Measurements from ENCODE around the gene SCO2. TPM values are rescaled to one million over a fixed set of nuclear protein-coding genes. Genes with fewer than 3 reads are reported as not detected.
"Not testable (repeated sequence)": the region's sequence is repeated elsewhere in the genome, so short reads cannot be mapped to it uniquely, and the experiment has no call there.

The SCO2 gene
- total RNA-seq, 3 donors from 2014 or later (not counting 1 experiment from before 2014, with no cell fraction given), result 2.8 to 13.5 (median 8.4) TPM

- Mint-ChIP-seq H3K27ac (no peak overlapping the region), H3K4me3 (no peak overlapping the region), H3K9me3 (no peaks in the 10 kb centered on the region), H3K27me3 (ENCODE audit: low read depth in 2 of 2) (no peaks in the 10 kb centered on the region), H3K36me3 (no peaks in the 10 kb centered on the region), H3K4me1 (peaks cover 12 to 13% of the 10 kb centered on the region in 2 donors)
- H3K27me3 ChIP-seq (ENCODE audit: control insufficient read depth, insufficient read depth, low read length), result no peaks in the 10 kb centered on the region
- over 99% methylated on average over 12 of the region's 13 CpGs for WGBS (ENCODE audit: insufficient coverage)
- peaks cover 54% of the 10 kb centered on the region for H3K36me3 ChIP-seq (ENCODE audit: control insufficient read depth, insufficient read depth, low read length)
- ATAC-seq, result no peak
- intact Hi-C loops (cut with micrococcal nuclease), result no loop called here
- no peak overlapping the region for H3K27ac ChIP-seq (ENCODE audit: low read length)
- DNase-seq, result no peak
- H3K4me1 ChIP-seq (ENCODE audit: control insufficient read depth, insufficient read depth, low read length), result peaks cover 12% of the 10 kb centered on the region
- H3K9me3 ChIP-seq (ENCODE audit: control insufficient read depth, insufficient read depth, low read length), result no peaks in the 10 kb centered on the region
- TF ChIP-seq, protein P1, sequence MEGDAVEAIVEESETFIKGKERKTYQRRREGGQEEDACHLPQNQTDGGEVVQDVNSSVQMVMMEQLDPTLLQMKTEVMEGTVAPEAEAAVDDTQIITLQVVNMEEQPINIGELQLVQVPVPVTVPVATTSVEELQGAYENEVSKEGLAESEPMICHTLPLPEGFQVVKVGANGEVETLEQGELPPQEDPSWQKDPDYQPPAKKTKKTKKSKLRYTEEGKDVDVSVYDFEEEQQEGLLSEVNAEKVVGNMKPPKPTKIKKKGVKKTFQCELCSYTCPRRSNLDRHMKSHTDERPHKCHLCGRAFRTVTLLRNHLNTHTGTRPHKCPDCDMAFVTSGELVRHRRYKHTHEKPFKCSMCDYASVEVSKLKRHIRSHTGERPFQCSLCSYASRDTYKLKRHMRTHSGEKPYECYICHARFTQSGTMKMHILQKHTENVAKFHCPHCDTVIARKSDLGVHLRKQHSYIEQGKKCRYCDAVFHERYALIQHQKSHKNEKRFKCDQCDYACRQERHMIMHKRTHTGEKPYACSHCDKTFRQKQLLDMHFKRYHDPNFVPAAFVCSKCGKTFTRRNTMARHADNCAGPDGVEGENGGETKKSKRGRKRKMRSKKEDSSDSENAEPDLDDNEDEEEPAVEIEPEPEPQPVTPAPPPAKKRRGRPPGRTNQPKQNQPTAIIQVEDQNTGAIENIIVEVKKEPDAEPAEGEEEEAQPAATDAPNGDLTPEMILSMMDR (IDR thresholded peaks at IDR 0.05), result no peak
- no peak overlapping the region for H3K4me3 ChIP-seq (ENCODE audit: low read length)
These were observed 4.5 kb downstream of the SCO2 start for GRCh38 chr22:50520826-50521453.

DNA sequence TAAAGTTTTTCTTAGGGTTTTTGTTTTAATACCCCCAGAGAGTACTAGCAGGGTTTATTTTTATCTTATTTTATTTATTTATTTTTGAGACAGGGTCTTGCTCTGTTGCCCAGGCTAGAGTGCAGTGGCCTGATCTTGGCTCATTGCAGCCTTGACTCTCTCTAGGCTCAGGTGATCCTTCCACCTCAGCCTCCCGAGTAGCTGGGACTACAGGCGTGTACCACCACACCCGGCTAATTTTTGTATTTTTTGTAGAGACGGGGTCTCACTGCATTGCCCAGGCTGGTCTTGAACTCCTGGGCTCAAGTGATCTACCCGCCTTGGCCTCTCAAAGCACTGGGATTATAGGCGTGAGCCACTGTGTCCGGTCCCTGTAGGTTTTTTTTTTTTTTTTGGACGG lies 5.2 kb downstream of the SCO2 start:
- H3K27me3 ChIP-seq (ENCODE audit: control insufficient read depth, insufficient read depth, low read length); DNase-seq; ATAC-seq; H3K4me3 ChIP-seq (ENCODE audit: low read length); H3K9me3 ChIP-seq (ENCODE audit: control insufficient read depth, insufficient read depth, low read length); H3K9me3 Mint-ChIP-seq; H3K27ac Mint-ChIP-seq; H3K36me3 Mint-ChIP-seq; H3K27ac ChIP-seq (ENCODE audit: low read length); H3K27me3 Mint-ChIP-seq (ENCODE audit: low read depth in 2 of 2); H3K4me3 Mint-ChIP-seq; intact Hi-C loops (cut with micrococcal nuclease): not testable (repeated sequence)
- WGBS (ENCODE audit: insufficient coverage), result 97% methylated on average over 8 of the region's 8 CpGs
- H3K4me1 ChIP-seq (ENCODE audit: control insufficient read depth, insufficient read depth, low read length), result peaks cover 12% of the 10 kb centered on the region
- peaks cover 15 to 17% of the 10 kb centered on the region in 2 donors for H3K4me1 Mint-ChIP-seq
- peaks cover 54% of the 10 kb centered on the region for H3K36me3 ChIP-seq (ENCODE audit: control insufficient read depth, insufficient read depth, low read length)

DNA sequence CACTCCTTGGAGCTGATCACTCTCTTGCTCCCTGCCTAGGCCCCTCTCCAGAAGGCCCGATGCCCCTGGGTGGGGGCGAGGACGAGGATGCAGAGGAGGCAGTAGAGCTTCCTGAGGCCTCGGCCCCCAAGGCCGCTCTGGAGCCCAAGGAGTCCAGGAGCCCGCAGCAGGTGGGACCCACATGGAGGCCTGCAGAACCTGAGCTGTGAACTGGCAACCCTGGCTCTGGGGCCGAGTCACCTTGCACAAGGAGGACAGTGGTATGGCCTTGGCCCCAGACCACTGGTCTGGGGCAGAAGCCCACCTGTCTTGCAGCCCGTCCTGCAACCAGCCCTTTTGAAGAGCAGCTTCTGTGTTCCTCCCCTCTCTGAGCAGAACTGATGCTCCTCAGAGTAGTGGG lies 6.2 kb downstream of the SCO2 start:
- no peaks in the 10 kb centered on the region for H3K9me3 Mint-ChIP-seq
- Histone ChIP-seq H3K27me3 (ENCODE audit: control insufficient read depth, insufficient read depth, low read length) (no peaks in the 10 kb centered on the region), H3K9me3 (ENCODE audit: control insufficient read depth, insufficient read depth, low read length) (no peaks in the 10 kb centered on the region), H3K27ac (ENCODE audit: low read length) (no peak overlapping the region), H3K4me1 (ENCODE audit: control insufficient read depth, insufficient read depth, low read length) (peaks cover 2% of the 10 kb centered on the region), H3K36me3 (ENCODE audit: control insufficient read depth, insufficient read depth, low read length) (peaks cover 54% of the 10 kb centered on the region), H3K4me3 (ENCODE audit: low read length) (no peak overlapping the region)
- no peaks in the 10 kb centered on the region for H3K27me3 Mint-ChIP-seq (ENCODE audit: low read depth in 2 of 2)
- peaks cover 9 to 15% of the 10 kb centered on the region in 2 donors for H3K4me1 Mint-ChIP-seq
- intact Hi-C loops (cut with micrococcal nuclease), result no loop called here
- no peaks in the 10 kb centered on the region for H3K36me3 Mint-ChIP-seq
- DNase-seq (no peak), ATAC-seq (no peak)
- H3K27ac Mint-ChIP-seq, result no peak overlapping the region
- WGBS (ENCODE audit: insufficient coverage), result 98% methylated on average over 8 of the region's 8 CpGs
- TF ChIP-seq, protein P1 (IDR thresholded peaks at IDR 0.05), result no peak
- H3K4me3 Mint-ChIP-seq, result no peak overlapping the region

DNA sequence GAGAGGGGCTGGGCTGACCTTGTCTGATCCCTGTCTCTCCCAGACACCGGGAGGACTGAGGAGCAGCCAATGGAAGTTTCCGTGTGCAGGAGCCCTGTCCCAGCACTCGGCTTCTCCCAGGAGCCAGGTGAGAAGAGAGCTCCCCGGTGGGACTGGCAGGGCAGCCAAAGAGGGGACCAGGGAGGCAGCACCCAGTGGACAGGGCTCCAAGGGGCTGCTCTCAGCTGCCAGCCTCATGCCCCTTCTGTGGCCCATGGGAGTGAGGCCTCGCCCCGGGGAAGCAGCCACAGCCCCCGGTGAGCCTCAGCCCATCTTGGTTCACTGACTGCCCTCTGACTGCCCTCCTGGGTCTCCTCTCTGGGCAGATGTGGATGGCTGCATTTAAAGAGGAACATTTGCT lies 6.8 kb downstream of the SCO2 start:
- DNase-seq, result no peak
- Histone ChIP-seq H3K27me3 (ENCODE audit: control insufficient read depth, insufficient read depth, low read length) (no peaks in the 10 kb centered on the region), H3K36me3 (ENCODE audit: control insufficient read depth, insufficient read depth, low read length) (peaks cover 53% of the 10 kb centered on the region), H3K9me3 (ENCODE audit: control insufficient read depth, insufficient read depth, low read length) (no peaks in the 10 kb centered on the region), H3K4me3 (ENCODE audit: low read length) (no peak overlapping the region), H3K4me1 (ENCODE audit: control insufficient read depth, insufficient read depth, low read length) (no peaks in the 10 kb centered on the region), H3K27ac (ENCODE audit: low read length) (no peak overlapping the region)
- ATAC-seq, result no peak
- Mint-ChIP-seq H3K9me3 (no peaks in the 10 kb centered on the region), H3K4me1 (peaks cover 13 to 15% of the 10 kb centered on the region in 2 donors), H3K27me3 (ENCODE audit: low read depth in 2 of 2) (no peaks in the 10 kb centered on the region), H3K4me3 (no peak overlapping the region), H3K27ac (no peak overlapping the region), H3K36me3 (no peaks in the 10 kb centered on the region)
- WGBS (ENCODE audit: insufficient coverage), result 96% methylated on average over 7 of the region's 7 CpGs
- TF ChIP-seq, protein P1 (IDR thresholded peaks at IDR 0.05), result no peak
- intact Hi-C loops (cut with micrococcal nuclease), result no loop called here
